Activated T-helper 1 cell treated with Interleukin-2 at 50 U/mL for 16 hours (primary cell): ENCODE measurements around the gene ARHGAP8.
"Not testable (repeated sequence)": the region's sequence is repeated elsewhere in the genome, so short reads cannot be mapped to it uniquely, and the experiment has no call there.

Experiments
- DNase-seq: peaks from one replicate; pipeline ENCODE4 v3.0.0-alpha.2; 2020; ENCODE audit warnings: low read depth

Gene ARHGAP8

DNA sequence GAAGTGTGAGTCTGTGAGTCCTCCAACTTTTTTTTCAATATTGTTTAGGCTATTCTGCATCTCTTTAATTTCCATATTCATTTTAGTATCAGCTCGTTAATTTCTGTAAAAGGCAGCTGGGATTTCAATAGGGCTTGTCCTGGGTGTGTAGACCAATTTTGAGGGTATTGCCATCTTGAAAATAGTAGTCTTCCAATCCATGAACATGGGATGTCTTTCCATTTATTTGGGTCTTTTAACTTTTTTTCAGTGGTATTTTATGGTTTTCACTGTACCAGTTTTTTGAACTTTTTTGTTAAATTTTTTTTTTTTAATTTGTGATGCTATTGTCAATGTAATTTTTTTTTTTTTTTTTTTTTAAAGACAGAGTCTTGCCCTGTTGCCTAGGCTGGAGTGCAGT lies 79.5 kb downstream of the ARHGAP8 start:
- DNase-seq, result no peak

DNA sequence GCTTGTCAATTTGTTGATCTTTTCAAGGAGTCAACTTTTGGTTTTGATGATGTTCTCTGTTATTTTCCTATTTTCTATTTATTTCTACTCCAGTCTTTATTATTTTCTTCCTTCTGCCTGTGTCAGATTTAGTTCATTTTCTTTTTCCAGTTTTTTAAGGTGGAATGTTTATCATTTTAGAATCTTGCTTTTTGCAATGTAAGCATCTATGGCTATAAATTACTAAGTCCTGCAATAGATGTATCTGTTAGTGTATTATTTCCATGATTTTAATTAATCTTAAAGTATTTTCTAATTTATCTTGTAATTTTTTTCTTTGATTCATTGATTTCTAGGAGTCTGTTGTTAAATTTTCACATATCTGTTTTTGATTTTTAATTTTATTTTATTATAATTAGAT lies 81.7 kb downstream of the ARHGAP8 start:
- no peak for DNase-seq

- no peak for DNase-seq
Observed at GRCh38 chr22:44837481-44837880, 85.1 kb downstream of the ARHGAP8 start.

DNA sequence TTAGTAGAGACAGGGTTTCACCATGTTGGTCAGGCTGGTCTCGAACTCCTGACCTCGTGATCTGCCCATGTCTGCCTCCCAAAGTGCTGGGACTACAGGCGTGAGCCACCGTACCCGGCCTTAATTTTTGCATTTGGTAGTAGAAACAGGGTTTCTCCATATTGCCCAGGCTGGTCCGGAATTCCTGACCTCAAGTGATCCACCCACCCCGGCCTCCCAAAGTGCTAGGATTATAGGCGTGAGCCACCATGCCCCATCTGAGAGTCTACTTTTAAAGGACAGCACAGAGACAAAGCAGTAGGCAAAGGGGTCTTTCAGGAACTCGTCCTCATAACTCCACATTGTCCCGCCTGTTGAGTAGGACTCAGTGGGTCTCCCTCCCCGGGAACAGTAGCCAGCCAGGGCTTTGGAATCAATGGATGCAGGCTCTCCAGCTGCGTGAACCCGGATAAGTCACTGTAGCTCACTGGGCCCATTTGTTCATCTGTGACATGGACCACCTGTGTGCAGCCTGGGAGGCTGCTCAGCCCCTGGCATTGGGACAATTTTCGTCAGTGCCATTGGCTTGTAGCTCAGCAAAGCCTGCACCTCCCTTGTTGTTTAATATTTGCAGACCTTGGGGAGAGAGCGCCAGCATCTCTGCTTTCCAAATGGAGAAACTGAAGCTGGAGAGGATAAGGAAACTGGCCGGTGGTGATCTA lies 86.1 kb downstream of the ARHGAP8 start:
- DNase-seq, result no peak

DNA sequence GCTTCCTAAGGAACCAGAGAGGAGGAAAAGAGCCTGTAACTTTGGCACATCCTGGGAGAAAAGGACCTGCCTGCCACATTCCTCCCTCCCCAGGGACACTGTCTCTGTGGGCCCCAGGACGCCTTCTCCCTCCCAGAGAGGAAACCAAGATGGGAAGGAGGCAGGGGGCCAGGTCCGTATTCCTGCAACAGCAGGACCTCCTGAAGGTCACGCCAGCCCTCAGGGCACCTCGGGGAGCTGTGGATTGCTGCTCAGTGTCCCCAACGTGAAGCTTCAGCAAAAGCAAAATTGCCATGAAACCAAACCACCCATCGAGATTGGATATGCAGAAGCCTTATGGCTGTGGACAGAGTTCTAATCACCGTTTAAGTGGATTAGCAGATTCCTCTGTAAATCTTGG lies 86.7 kb downstream of the ARHGAP8 start:
- no peak for DNase-seq

DNA sequence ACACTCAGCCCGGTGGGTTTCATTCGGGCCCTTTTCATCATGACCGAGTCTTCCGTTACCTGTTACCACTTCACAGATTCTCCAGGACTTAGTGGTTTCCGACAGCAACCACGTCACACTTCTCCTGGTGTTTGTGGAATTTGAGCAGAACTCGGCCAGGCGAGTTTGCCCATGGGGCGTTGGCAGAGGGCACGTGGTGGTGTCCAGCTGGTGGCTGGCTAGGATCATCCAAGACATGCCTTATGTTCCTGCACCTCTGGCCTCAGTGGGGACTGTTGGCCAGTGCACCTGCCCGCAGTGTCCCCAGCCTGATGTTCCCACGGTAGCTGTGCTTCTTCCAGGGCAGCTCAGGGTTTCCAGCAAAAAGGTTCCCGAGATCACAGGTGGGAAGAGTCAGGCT lies 87.3 kb downstream of the ARHGAP8 start:
- no peak for DNase-seq

DNA sequence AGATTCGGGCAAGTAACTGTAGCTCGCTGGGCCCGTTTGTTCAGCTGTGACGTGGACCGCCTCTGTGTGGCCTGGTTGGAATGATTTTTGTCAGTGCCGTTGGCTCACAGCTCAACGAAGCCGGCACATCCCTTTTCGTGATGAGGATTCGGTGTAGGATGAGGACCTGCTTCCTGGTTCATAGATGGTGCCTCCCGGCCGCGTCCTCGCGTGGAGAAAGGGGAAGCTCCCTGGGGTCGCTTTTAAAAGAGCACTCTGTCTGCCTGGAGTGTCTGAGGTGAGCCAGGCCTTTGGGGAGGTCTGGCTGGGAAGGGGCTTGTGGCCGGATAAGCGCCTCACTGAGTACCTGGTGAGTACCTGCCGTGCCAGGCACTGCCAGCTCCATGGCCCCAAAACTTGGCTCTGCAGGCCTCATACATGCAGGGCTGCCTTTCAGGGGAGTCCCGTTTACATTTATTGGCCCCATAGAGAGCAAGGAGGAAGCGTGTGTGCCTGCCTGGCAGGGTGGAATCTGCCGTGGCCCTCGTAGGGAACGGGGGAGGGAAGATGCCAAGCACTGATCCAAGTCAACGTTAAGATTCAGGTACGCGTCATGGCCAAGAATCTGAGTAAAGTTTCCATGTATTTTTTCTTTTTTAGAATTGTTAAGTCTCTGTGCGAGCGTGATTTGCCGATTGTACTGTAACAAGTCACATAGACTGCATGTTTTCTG lies 88.4 kb downstream of the ARHGAP8 start:
- no peak for DNase-seq

- no peak for DNase-seq
Observed at GRCh38 chr22:44842417-44842816, 90.0 kb downstream of the ARHGAP8 start.

DNA sequence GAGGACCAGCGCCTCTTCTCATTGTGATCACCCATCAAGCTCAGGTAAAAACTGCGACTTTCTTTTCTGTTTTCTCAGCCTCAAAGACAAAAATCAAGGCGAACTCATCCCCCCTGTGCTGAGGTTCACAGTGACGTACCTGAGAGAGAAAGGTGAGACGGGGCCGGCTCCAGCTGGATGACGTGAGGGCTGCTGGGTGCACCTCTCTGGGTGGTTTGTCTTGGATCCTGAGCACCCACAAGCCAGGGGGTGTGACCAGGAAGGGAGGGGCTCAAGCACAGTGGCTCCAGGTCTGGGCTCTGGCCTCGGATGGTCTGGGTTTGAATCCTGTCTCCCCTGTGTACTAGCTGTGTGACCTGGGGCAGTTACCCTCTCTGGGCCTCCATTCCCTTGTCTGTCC lies 92.8 kb downstream of the ARHGAP8 start:
- no peak for DNase-seq

DNA sequence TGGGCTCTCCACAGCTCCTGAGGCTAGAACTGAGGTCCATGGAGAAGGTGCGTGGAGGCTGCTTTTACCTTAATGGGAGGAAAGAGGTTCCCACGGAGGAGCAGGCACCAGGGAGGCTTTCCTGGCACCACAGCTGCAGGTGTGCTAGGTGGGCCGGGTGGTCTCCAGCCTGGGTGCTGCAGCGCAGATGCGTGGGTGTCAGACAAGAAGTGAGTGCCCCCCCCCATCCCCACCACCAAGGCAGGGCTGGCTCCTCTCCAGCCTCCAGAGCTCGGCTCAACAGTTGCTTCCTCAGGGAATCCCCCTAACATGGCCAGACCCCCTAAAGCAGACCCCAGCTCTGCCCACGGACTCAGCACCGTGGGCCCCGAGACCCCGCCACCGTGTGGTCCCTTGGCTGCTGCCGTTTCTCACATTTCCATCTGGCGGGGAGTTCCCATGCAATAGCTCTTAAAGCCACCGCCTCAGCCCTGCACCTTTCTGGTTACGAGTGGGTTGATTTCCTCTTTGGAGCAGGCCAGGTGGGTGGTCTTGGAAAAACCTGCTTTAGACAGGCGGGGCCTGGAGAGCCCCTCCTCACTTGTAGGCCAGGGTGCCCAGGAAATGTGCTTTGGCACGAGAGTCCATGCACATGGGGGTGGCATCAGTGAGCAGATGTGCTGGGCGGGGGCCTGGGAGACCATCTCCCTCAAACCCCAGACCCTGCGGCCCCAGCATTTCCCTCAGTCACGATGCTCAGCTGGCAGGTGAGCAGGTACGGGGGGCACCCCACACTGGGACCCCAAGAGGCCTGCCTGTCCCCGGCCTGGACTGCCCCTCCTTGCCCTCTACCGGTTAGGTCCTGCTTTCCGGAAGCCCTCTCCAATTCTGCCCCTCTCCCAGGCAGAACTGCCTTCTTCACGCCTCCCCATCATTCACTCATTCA lies 93.7 kb downstream of the ARHGAP8 start:
- no peak for DNase-seq

- no peak for DNase-seq
Observed at GRCh38 chr22:44846726-44847275, 94.4 kb downstream of the ARHGAP8 start.

DNA sequence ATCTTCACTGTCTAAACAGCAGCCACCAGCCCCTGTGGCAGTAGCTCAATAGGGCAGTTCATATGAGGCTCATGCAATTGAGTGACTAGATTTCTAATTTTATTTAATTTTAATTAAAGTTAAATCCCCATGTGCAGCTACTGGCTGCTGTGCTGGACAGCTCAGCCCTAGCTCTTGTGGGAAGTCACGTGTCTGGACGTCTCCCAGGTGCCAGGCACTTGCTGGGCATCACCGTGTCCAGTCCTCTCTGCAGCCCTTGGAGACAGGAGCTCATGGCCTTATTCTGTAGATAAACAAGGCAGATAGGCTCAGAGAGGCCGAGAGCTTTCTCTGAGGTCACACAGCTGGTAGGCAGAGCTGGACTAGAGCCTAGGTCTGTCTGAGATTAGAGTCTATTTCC lies 95.0 kb downstream of the ARHGAP8 start:
- DNase-seq, result no peak

GRCh38 chr22:44847892-44848291 lies 95.5 kb downstream of the ARHGAP8 start:
- no peak for DNase-seq

- DNase-seq, result no peak
Observed at GRCh38 chr22:44848296-44848741, 95.9 kb downstream of the ARHGAP8 start.

DNA sequence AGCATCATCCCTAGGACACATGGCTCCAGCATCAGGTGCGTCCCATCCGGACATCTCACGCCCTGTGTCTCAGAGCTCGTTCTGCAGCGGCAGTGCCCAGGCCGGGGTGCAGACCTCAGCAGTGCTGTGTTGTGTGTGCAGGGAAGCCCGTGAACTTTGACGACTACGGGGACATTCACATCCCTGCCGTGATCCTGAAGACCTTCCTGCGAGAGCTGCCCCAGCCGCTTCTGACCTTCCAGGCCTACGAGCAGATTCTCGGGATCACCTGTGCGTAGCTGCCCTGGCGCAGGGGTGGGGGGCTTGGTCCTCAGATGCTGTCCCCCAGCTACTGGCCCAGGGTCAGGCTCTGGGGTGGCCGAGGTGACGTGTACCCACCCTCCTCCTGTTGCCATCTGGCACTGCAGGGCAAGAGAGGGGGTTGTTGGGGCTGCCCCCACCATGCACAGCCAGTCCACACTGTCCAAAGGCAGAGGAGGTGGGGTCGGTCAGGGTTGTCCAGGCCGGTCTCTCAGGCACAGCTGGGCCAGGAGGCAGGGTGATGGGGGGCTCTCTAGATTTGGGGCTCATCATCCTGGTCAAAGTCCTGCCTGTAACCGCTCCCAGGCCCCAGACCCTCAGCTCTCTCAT lies 96.5 kb downstream of the ARHGAP8 start:
- no peak for DNase-seq

- DNase-seq, result no peak
Observed at GRCh38 chr22:44850946-44851345, 98.6 kb downstream of the ARHGAP8 start.

DNA sequence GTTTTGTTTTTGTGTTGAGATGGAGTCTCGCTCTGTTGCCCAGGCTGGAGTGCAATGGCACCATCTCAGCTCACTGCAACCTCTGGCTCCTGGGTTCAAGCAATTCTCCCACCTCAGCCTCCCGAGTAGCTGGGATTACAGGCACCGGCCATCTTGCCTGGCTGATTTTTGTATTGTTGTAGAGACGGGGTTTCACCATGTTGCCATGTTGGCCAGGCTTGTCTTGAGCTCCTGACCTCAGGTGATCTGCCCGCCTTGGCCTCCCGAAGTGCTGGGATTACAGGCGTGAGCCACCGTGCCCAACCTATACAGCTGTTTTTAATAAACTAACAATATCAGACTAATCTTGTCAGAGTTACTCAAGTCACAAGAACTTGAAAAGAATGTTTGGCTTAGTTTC lies 102.3 kb downstream of the ARHGAP8 start:
- not testable (repeated sequence) for DNase-seq

- no peak for DNase-seq
Observed at GRCh38 chr22:44855855-44856254, 103.5 kb downstream of the ARHGAP8 start.

DNA sequence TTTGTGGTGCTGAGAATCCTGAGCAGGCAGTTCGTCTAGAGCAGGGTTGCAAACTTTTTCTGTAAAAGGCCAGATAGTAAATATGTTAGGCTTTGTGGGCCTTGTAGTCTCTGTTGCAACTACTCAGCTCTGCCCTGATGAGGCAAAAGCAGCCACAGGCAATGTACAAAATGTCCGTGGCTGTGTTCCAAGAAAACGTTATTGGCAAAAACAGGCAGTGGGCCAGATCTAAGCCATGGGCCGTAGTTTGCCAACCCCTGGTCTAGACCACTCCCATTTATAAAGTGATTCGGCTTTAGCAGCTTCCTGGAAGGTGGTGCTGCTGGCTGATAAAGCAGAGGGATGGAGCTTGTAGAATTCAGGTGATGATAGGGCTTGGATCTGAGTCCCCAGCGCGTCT lies 106.4 kb downstream of the ARHGAP8 start:
- not testable (repeated sequence) for DNase-seq

DNA sequence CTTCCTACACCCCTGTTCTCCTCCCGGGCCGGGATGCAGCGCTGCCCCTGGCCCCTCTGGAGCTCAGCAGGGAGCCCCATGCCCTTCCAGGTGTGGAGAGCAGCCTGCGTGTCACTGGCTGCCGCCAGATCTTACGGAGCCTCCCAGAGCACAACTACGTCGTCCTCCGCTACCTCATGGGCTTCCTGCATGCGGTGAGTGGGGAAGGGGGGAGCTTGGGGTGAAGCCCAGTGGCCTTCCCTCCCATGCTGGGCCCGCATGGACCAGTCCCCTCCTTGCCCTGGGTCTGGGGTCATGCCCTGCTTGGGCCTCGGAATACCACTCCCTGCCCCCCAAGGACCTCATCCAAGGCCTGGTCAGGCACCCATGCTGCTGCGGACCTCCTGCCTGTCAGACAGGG lies 107.3 kb downstream of the ARHGAP8 start:
- no peak for DNase-seq

- DNase-seq, result no peak
Observed at GRCh38 chr22:44860311-44860710, 107.9 kb downstream of the ARHGAP8 start.

DNA sequence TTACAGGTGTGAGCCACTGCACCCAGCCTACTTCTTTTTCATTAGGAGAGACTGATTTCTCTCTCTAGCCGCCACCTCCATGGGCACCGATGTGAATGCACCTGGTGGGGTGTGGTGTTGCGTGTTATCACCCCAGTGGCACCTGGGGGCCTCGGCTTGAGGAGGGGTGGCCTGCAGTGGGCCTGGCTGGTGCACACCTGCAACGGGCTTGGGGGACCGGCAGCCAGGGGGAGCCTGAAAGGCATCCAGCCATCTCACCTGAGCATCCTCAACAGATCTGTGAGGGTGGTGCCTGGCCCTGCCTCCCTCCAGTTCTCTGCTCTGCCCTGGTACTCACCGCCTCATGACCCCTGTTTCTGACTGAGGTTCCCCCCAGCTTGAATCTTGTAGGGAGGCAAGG lies 108.9 kb downstream of the ARHGAP8 start:
- DNase-seq, result no peak
